ENCODE measurements around the gene TSR3.

TSR3 gene

GRCh38 chr16:1347286-1347855 lies 4.3 kb downstream of the TSR3 start:
- POLR2A ChIA-PET, result no interaction called here
- TF ChIP-seq CTCF (IDR thresholded peaks at IDR 0.05; ENCODE audit: insufficient read depth, low read length, missing control alignments), result no peak
- CTCF ChIA-PET, result no interaction called here
- no peak overlapping the region for H3K4me3 ChIP-seq (ENCODE audit: low read depth, low read length)
- DNase-seq (ENCODE audit: low read depth, low spot score), result no peak

DNA sequence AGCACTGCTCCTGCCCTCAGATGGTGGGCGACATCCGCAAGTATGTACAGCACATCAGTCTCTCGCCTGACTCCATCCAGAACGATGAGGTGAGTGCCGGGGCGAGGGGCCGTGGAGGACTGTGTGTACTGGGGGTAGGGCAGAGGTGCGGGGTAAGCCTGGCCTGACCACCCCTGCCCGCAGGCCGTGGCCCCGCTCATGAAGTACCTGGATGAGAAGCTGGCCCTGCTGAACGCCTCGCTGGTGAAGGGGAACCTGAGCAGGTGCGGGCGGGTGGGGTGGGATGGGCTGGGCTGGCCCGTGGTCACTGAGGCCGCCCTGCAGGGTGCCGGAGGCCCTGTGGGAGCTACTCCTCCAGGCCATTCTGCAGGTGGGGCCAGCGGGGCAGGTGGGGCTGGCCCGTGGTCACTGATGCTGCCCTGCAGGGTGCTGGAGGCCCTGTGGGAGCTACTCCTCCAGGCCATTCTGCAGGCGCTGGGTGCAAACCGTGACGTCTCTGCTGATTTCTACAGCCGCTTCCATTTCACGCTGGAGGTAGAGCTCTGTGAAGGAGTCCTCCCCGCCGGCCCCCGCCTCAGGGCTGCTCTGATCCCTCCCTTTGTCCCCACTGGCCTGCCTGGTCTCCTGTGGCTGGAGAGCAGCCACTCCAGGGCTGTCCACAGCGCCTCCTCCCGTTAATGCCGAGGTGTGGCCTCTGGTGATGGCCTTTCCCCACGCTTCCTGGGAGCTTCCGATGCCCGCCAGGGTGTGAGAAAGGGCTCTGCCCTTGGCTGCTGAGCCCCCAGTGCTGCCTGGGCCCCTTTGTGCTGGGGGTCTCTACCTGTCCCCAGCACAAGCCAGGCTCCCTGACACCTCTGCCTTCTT lies 5.0 kb downstream of the TSR3 start:
- ChIA-PET POLR2A (no interaction called here), CTCF (no interaction called here)
- no peak overlapping the region for H3K4me3 ChIP-seq (ENCODE audit: low read depth, low read length)
- DNase-seq (ENCODE audit: low read depth, low spot score), result no peak
- TF ChIP-seq CTCF (IDR thresholded peaks at IDR 0.05; ENCODE audit: insufficient read depth, low read length, missing control alignments), result no peak

DNA sequence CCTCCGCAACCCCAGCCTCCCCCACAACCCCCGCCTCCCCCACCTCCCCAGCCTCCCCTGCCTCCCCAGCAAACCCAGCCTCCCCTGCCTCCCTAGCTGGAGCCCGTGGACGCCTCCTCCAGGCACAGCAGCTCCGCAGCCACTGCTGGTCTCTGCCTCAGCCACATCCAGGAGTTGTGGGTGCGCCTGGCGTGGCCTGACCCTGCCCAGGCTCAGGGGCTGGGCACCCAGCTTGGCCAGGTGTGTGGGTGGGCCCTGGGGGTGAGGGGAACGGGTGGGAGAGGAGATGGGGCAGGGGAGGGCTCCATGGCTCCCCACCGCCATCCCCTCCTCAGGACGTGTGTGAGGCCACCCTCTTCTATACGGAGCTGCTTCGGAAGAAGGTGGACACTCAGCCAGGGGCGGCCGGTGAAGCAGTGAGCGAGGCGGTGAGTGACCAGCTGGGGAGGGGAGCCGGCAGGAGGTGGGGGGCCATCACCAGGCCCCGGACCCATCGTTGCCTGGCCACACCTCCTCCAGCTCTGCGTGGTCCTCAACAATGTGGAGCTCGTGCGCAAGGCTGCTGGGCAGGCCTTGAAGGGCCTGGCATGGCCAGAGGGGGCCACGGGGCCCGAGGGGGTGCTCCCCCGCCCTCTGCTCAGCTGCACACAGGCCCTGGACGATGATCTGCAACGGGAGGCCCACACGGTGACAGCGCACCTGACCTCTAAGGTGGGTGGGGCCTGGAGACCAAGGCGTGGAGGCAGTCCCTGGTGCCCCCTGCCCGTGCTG lies 5.8 kb downstream of the TSR3 start:
- ChIA-PET POLR2A (no interaction called here), CTCF (interaction anchor here (1.4 kb wide), 1 partner anchor 18 kb away, joined by 8 read pairs; no protein-coding TSS in a partner anchor)
- no peak overlapping the region for H3K4me3 ChIP-seq (ENCODE audit: low read depth, low read length)
- no peak for DNase-seq (ENCODE audit: low read depth, low spot score)
- no peak for TF ChIP-seq CTCF (IDR thresholded peaks at IDR 0.05; ENCODE audit: insufficient read depth, low read length, missing control alignments)

DNA sequence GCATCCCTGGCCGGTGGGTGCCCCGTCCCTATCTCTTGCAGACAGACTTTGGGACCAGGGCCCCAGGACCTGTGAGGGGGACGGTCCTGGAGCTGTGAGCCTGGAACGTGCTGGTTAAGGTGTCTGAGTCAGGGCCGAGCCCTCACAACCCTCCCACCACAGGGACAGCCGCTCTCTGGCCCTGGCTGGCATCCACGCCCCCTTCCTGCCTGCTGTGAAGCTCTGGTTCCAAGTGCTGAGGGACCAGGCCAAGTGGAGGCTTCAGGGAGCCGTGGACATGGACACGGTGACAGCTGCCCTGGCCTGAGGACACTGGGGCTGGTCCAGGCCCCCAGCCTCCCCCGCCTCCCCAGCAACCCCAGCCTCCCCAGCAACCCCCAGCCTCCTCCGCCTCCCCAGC lies 6.6 kb downstream of the TSR3 start:
- no peak for TF ChIP-seq CTCF (IDR thresholded peaks at IDR 0.05; ENCODE audit: insufficient read depth, low read length, missing control alignments)
- no peak overlapping the region for H3K4me3 ChIP-seq (ENCODE audit: low read depth, low read length)
- POLR2A ChIA-PET, result no interaction called here
- CTCF ChIA-PET, result interaction anchor here (1.4 kb wide), 1 partner anchor 19 kb away, joined by 8 read pairs; no protein-coding TSS in a partner anchor
- DNase-seq (ENCODE audit: low read depth, low spot score), result no peak

DNA sequence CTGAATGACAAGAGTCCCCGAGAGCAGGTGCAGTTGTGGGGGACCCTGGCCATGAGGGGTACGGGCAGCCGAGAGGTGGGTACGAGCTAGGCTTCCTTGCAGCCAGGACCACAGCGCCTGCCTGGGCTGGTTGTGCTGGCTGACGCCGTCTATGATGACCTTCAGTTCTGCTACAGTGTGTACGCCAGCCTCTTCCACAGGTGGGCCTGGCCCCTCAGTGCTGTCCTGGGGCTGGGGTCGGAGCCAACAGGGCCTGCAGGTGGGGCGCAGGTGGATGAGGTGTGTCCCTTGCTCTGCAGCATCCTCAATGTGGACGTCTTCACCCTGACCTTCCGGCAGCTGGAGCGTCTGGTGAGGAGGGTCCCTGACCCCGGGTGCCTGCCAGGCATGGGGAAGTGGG lies 7.2 kb downstream of the TSR3 start:
- no peak for TF ChIP-seq CTCF (IDR thresholded peaks at IDR 0.05; ENCODE audit: insufficient read depth, low read length, missing control alignments)
- DNase-seq (ENCODE audit: low read depth, low spot score), result no peak
- H3K4me3 ChIP-seq (ENCODE audit: low read depth, low read length), result no peak overlapping the region
- POLR2A ChIA-PET, result no interaction called here
- CTCF ChIA-PET, result interaction anchor here (1.4 kb wide), 1 partner anchor 20 kb away, joined by 8 read pairs; no protein-coding TSS in a partner anchor

Measured in AG04449 (cell line).